SK-N-SH (cell line): ENCODE measurements around the gene MALRD1. TPM values are rescaled to one million over a fixed set of nuclear protein-coding genes. Genes with fewer than 3 reads are reported as not detected.

ENCODE experiments used
- CTCF ChIA-PET: fragments of 300-600, 350-600 bp; formaldehyde crosslinking; extraction: SDS; loops from one replicate; lab custom pipeline; 2021; lab: Yijun Ruan, JAX
- POLR2A ChIA-PET: fragments of 350-600 bp; sonication (Branson Sonifier 250); formaldehyde crosslinking; extraction: SDS; loops from one replicate; lab custom pipeline; 2020; ENCODE audit warnings: antibody characterized with exemption, inconsistent platforms; lab: Yijun Ruan, JAX
- DNase-seq: peaks from one replicate; pipeline ENCODE4 v3.0.0; 2012
- H2AFZ ChIP-seq: fragments of 200-600 bp; sonication (generic); 2 replicates; pipeline ENCODE4 v1.8.1; 2016; ENCODE audit warnings: antibody characterized with exemption, mild to moderate bottlenecking, low read depth
- H3F3A ChIP-seq: fragments of 200-600 bp; sonication (generic); replicated peaks from 2 replicates; pipeline ENCODE3; 2016; ENCODE audit warnings: antibody characterized with exemption, mild to moderate bottlenecking; ENCODE audit not compliant: insufficient read depth
- H3K27ac ChIP-seq, 2 experiments: fragments of 200-500 bp in 1 of 2; fragments of 200-600 bp in 1 of 2; sonication (Bioruptor generic) in 1 of 2; sonication (generic), shearing (Covaris generic) in 1 of 2; 2 replicates each; pipeline versions ENCODE4 v1.5.1 to v1.6.1; 2014 to 2016; ENCODE audit warnings: low read depth in 2 of 2, inconsistent platforms in 1 of 2, low read length in 1 of 2, mild to moderate bottlenecking in 1 of 2, mixed read lengths in 1 of 2
- H3K27me3 ChIP-seq: fragments of 200-600 bp; sonication (generic), shearing (Covaris generic); 2 replicates; pipeline ENCODE4 v1.6.1; 2016; ENCODE audit warnings: mixed run types; ENCODE audit not compliant: insufficient read depth
- H3K36me3 ChIP-seq, 2 experiments: fragments of 200-500 bp in 1 of 2; fragments of 200-600 bp in 1 of 2; sonication (Bioruptor generic) in 1 of 2; sonication (generic) in 1 of 2; replicated peaks in 1 of 2; 2 replicates each; pipeline versions ENCODE3 to v1.5.1; 2014 to 2016; ENCODE audit warnings: low read length in 1 of 2, mild to moderate bottlenecking in 1 of 2; ENCODE audit not compliant: insufficient read depth in 2 of 2, control insufficient read depth in 1 of 2
- H3K4me1 ChIP-seq, 2 experiments: fragments of 200-500 bp in 1 of 2; fragments of 200-600 bp in 1 of 2; sonication (Bioruptor generic) in 1 of 2; sonication (generic), shearing (Covaris generic) in 1 of 2; 2 replicates each; pipeline versions ENCODE4 v1.5.1 to v1.6.1; 2014 to 2016; ENCODE audit warnings: low read depth in 1 of 2, low read length in 1 of 2, mixed run types in 1 of 2; ENCODE audit not compliant: insufficient read depth in 2 of 2, control insufficient read depth in 1 of 2
- H3K4me2 ChIP-seq: fragments of 200-600 bp; sonication (generic), shearing (Covaris generic); 2 replicates; pipeline ENCODE4 v1.6.1; 2017; ENCODE audit warnings: mixed run types
- H3K4me3 ChIP-seq, 2 experiments: fragments of 200-500 bp in 1 of 2; fragments of 200-600 bp in 1 of 2; sonication (Bioruptor generic) in 1 of 2; sonication (generic), shearing (Covaris generic) in 1 of 2; 2 replicates each; pipeline versions ENCODE4 v1.5.1 to v1.8.1; 2014 to 2016; ENCODE audit warnings: low read depth in 2 of 2, inconsistent platforms in 1 of 2, low read length in 1 of 2, mild to moderate bottlenecking in 1 of 2, mixed read lengths in 1 of 2, moderate library complexity in 1 of 2
- H3K79me2 ChIP-seq: fragments of 200-600 bp; sonication (generic); 2 replicates; pipeline ENCODE4 v1.8.1; 2017; ENCODE audit warnings: mild to moderate bottlenecking; ENCODE audit not compliant: insufficient read depth
- H3K9ac ChIP-seq: fragments of 200-600 bp; sonication (generic); 2 replicates; pipeline ENCODE4 v1.6.1; 2017; ENCODE audit warnings: mixed run types
- H3K9me2 ChIP-seq: fragments of 200-600 bp; sonication (generic); 2 replicates; pipeline ENCODE4 v1.6.1; 2017; ENCODE audit warnings: mixed run types
- H3K9me3 ChIP-seq: fragments of 200-600 bp; sonication (generic); 2 replicates; pipeline ENCODE4 v1.6.1; 2017; ENCODE audit warnings: mixed run types, mild to moderate bottlenecking, moderate library complexity
- H4K20me1 ChIP-seq: fragments of 200-600 bp; sonication (generic); 2 replicates; pipeline ENCODE4 v1.6.1; 2017; ENCODE audit warnings: mild to moderate bottlenecking, mixed run types; ENCODE audit not compliant: insufficient read depth
- CHD2 ChIP-seq: fragments of 150-350 bp; IDR thresholded peaks from 2 replicates; pipeline ENCODE4 v1.6.1; 2018; ENCODE audit warnings: low read length; ENCODE audit not compliant: partially characterized antibody
- EP300 ChIP-seq, 2 experiments: IDR thresholded peaks; 2 replicates each; pipeline versions ENCODE4 v1.4.0 to v1.6.1; 2012; ENCODE audit warnings: borderline replicate concordance in 1 of 2, low read depth in 1 of 2, low read length in 1 of 2
- FOSL2 ChIP-seq: IDR thresholded peaks from 2 replicates; pipeline ENCODE4 v1.4.0; 2012; ENCODE audit warnings: low read depth, mild to moderate bottlenecking, moderate library complexity, borderline replicate concordance
- FOXM1 ChIP-seq: IDR thresholded peaks from 2 replicates; pipeline ENCODE4 v1.4.0; 2012; ENCODE audit warnings: low read depth, mild to moderate bottlenecking
- JUND ChIP-seq: IDR thresholded peaks from 2 replicates; pipeline ENCODE4 v1.4.0; 2012
- MXI1 ChIP-seq: IDR thresholded peaks from 2 replicates; pipeline ENCODE4 v1.6.1; 2012; ENCODE audit warnings: mild to moderate bottlenecking, low read depth, low read length, improper control_type of control experiment
- NRF1 ChIP-seq: IDR thresholded peaks from 2 replicates; pipeline ENCODE4 v1.6.1; 2012; ENCODE audit warnings: low read depth, mild to moderate bottlenecking, low read length
- RAD21 ChIP-seq: IDR thresholded peaks from 2 replicates; pipeline ENCODE4 v1.6.1; 2012; ENCODE audit warnings: mild to moderate bottlenecking, low read length
- RCOR1 ChIP-seq: fragments of 150-350 bp; IDR thresholded peaks from 2 replicates; pipeline ENCODE4 v1.6.1; 2017; ENCODE audit warnings: antibody characterized with exemption, low read length
- RFX5 ChIP-seq: IDR thresholded peaks from 2 replicates; pipeline ENCODE4 v1.6.1; 2012; ENCODE audit warnings: mild to moderate bottlenecking, improper control_type of control experiment, low read length
- TAF1 ChIP-seq: IDR thresholded peaks from 2 replicates; pipeline ENCODE4 v1.6.1; 2012; ENCODE audit warnings: low read depth, mild to moderate bottlenecking, low read length, moderate library complexity, borderline replicate concordance
- TEAD4 ChIP-seq: IDR thresholded peaks from 2 replicates; pipeline ENCODE4 v1.4.0; 2012; ENCODE audit warnings: mild to moderate bottlenecking, borderline replicate concordance; ENCODE audit not compliant: insufficient read depth
- WGBS: methylation state at CpG from one replicate; pipeline ENCODE4 v1.1.6; 2017; ENCODE audit warnings: low lambda C conversion rate; 5-methylcytosine and 5-hydroxymethylcytosine counted together
- polyA plus RNA-seq, 3 experiments: library from polyadenylated mRNA; depleted of rRNA; stranded (reverse); fragments of >200 nt; gene quantifications; 2 replicates each; pipeline ENCODE4 v1.2.3, GENCODE V29; 2012
- TF ChIP-seq, protein P1 (sequence below): fragments of 150-350 bp; IDR thresholded peaks from 2 replicates; pipeline ENCODE4 v1.6.1; 2016; ENCODE audit warnings: mild to moderate bottlenecking, low read depth, low read length
- TF ChIP-seq, protein P2 (sequence below): IDR thresholded peaks from 2 replicates; pipeline ENCODE4 v1.4.0; 2012; ENCODE audit warnings: low read depth, borderline replicate concordance

Gene MALRD1
- polyA plus RNA-seq, 1 of the 3 experiments (the other 2 are of a cell fraction), result not detected

DNA sequence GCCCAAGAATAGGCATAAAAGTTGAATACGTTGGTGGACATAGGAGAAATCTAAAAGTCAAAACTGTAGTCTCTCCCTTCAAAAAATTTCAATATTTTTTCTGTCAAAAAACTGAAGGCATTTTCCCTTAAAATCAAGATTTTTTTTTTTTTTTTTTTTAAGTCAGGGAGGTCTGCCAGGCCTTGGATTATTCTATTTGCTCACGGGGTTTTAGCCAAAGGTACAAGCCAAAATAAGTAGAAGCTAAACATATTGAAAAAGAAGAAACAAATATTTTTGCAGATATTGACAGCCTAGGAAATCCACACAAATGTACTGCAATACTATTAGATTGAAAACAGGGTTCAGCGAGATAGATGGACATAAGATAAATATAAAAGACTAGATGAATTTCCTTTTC lies 577.6 kb downstream of the MALRD1 start:
- H3K4me1 ChIP-seq, result no peaks in the 10 kb centered on the region
- no peak overlapping the region for H3K27ac ChIP-seq
- TF ChIP-seq, protein P1, sequence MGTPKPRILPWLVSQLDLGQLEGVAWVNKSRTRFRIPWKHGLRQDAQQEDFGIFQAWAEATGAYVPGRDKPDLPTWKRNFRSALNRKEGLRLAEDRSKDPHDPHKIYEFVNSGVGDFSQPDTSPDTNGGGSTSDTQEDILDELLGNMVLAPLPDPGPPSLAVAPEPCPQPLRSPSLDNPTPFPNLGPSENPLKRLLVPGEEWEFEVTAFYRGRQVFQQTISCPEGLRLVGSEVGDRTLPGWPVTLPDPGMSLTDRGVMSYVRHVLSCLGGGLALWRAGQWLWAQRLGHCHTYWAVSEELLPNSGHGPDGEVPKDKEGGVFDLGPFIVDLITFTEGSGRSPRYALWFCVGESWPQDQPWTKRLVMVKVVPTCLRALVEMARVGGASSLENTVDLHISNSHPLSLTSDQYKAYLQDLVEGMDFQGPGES, result no peak
- no peak for TF ChIP-seq TEAD4
- TF ChIP-seq MXI1, result no peak
- TF ChIP-seq JUND, result no peak
- no peak for TF ChIP-seq FOSL2
- TF ChIP-seq NRF1, result no peak
- TF ChIP-seq FOXM1, result no peak
- no peak for TF ChIP-seq EP300 (IDR thresholded peaks at IDR 0.05; ENCODE audit: borderline replicate concordance in 1 of 2, low read depth in 1 of 2, low read length in 1 of 2)
- H3K9me2 ChIP-seq, result no peaks in the 10 kb centered on the region
- H3K79me2 ChIP-seq, result no peaks in the 10 kb centered on the region
- H2AFZ ChIP-seq, result no peak overlapping the region
- H3K36me3 ChIP-seq, result no peaks in the 10 kb centered on the region
- H3F3A ChIP-seq, result no peaks in the 10 kb centered on the region
- POLR2A ChIA-PET, result no interaction called here
- DNase-seq, result no peak
- no peak overlapping the region for H3K4me2 ChIP-seq
- WGBS, result 77% methylated on average over 3 of the region's 3 CpGs
- no peaks in the 10 kb centered on the region for H3K27me3 ChIP-seq
- CTCF ChIA-PET, result no interaction called here
- no peak overlapping the region for H3K9ac ChIP-seq
- H3K4me3 ChIP-seq, result no peak overlapping the region
- no peaks in the 10 kb centered on the region for H3K9me3 ChIP-seq
- H4K20me1 ChIP-seq, result no peaks in the 10 kb centered on the region

DNA sequence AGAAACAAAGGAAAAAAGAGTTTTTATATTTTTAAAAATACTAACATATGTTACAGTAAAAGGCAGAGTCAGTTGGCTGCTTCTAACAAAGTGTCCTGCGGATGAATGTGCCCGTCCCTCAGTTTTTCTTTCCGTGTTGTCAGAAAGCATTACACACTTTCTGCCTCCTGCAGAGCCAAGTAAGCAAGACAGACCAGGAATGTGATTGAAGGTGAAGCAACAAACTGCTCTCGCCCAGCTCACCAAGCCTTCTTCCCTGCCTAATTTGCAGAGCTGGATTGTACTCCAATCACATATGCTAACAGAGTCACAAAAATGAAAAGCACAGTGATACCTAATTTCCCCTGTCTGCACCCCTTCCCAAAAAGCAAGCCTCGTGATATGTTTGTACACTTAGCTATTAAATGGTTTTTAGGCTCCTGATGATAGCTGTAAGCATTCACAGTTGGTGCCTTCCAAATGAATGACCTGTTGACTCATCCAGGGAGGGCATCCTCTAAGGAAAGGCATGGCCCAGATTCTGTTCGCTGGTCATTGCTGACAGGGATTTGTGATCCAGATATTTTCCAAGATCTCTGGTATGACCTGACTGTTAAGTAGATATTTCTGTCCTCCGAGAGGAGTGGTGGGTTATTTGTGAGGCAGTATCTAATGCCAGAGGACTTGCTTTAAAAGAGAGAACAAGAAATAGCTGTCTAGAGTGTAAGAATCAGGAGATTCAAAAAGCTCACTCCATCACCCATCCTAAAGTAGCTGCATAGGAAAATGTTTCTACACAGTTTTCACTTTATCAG lies 580.4 kb downstream of the MALRD1 start:
- H3K9me2 ChIP-seq, result no peaks in the 10 kb centered on the region
- H3K4me2 ChIP-seq, result no peak overlapping the region
- H3K79me2 ChIP-seq, result no peaks in the 10 kb centered on the region
- no peak overlapping the region for H3K27ac ChIP-seq
- H3F3A ChIP-seq, result no peaks in the 10 kb centered on the region
- no peak overlapping the region for H3K9ac ChIP-seq
- POLR2A ChIA-PET, result no interaction called here
- no peak for DNase-seq
- H3K4me1 ChIP-seq, result no peaks in the 10 kb centered on the region
- H3K9me3 ChIP-seq, result no peaks in the 10 kb centered on the region
- no peak overlapping the region for H2AFZ ChIP-seq
- TF ChIP-seq RCOR1 (no peak), CHD2 (no peak), RAD21 (no peak), TAF1 (no peak), JUND (no peak), RFX5 (no peak), FOXM1 (no peak)
- TF ChIP-seq, protein P2, sequence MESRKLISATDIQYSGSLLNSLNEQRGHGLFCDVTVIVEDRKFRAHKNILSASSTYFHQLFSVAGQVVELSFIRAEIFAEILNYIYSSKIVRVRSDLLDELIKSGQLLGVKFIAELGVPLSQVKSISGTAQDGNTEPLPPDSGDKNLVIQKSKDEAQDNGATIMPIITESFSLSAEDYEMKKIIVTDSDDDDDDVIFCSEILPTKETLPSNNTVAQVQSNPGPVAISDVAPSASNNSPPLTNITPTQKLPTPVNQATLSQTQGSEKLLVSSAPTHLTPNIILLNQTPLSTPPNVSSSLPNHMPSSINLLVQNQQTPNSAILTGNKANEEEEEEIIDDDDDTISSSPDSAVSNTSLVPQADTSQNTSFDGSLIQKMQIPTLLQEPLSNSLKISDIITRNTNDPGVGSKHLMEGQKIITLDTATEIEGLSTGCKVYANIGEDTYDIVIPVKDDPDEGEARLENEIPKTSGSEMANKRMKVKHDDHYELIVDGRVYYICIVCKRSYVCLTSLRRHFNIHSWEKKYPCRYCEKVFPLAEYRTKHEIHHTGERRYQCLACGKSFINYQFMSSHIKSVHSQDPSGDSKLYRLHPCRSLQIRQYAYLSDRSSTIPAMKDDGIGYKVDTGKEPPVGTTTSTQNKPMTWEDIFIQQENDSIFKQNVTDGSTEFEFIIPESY, result no peak
- H4K20me1 ChIP-seq, result no peaks in the 10 kb centered on the region
- CTCF ChIA-PET, result no interaction called here
- no peaks in the 10 kb centered on the region for H3K36me3 ChIP-seq
- no peak overlapping the region for H3K4me3 ChIP-seq
- H3K27me3 ChIP-seq, result no peaks in the 10 kb centered on the region
- WGBS, result 63% methylated on average over 7 of the region's 7 CpGs
